ENCODE data around the gene SLC13A5. TPM values are rescaled to one million over a fixed set of nuclear protein-coding genes. Genes with fewer than 3 reads are reported as not detected.
"Not testable (repeated sequence)": the region's sequence is repeated elsewhere in the genome, so short reads cannot be mapped to it uniquely, and the experiment has no call there.

The SLC13A5 gene
- total RNA-seq, 1 donor from 2014 or later = 0.54 TPM

GRCh38 chr17:6666077-6666521, 47.1 kb downstream of the SLC13A5 start:
- peaks cover 17% of the 10 kb centered on the region for H3K4me1 Mint-ChIP-seq
- no peak overlapping the region for H3K4me3 Mint-ChIP-seq
- H3K36me3 Mint-ChIP-seq (ENCODE audit: low read depth) = no peaks in the 10 kb centered on the region
- H3K9me3 Mint-ChIP-seq = no peaks in the 10 kb centered on the region
- H3K27me3 Mint-ChIP-seq (ENCODE audit: low read depth) = peaks cover 46% of the 10 kb centered on the region
- peak; percentile 65 for DNase-seq (ENCODE audit: low read depth, low spot score)
- peak; percentile 91 for TF ChIP-seq CTCF (conservative IDR thresholded peaks at IDR 0.05)
- H3K27ac Mint-ChIP-seq (ENCODE audit: unreplicated experiment) = no peak overlapping the region

GRCh38 chr17:6663200-6663599, 50.0 kb downstream of the SLC13A5 start:
- H3K9me3 Mint-ChIP-seq; DNase-seq (ENCODE audit: low read depth, low spot score); H3K4me1 Mint-ChIP-seq; H3K4me3 Mint-ChIP-seq; H3K27ac Mint-ChIP-seq (ENCODE audit: unreplicated experiment); H3K36me3 Mint-ChIP-seq (ENCODE audit: low read depth): not testable (repeated sequence)
- H3K27me3 Mint-ChIP-seq (ENCODE audit: low read depth) = peaks cover 66% of the 10 kb centered on the region

- no peaks in the 10 kb centered on the region for H3K9me3 Mint-ChIP-seq
- peaks cover 71% of the 10 kb centered on the region for H3K27me3 Mint-ChIP-seq (ENCODE audit: low read depth)
- no peak overlapping the region for H3K27ac Mint-ChIP-seq (ENCODE audit: unreplicated experiment)
- H3K36me3 Mint-ChIP-seq (ENCODE audit: low read depth) = peaks cover 2% of the 10 kb centered on the region
- H3K4me1 Mint-ChIP-seq = peaks cover 4% of the 10 kb centered on the region
- no peak for DNase-seq (ENCODE audit: low read depth, low spot score)
- H3K4me3 Mint-ChIP-seq = no peak overlapping the region
- TF ChIP-seq CTCF (conservative IDR thresholded peaks at IDR 0.05) = no peak
Observed at GRCh38 chr17:6661464-6661848, 51.7 kb downstream of the SLC13A5 start.

- no peak for DNase-seq (ENCODE audit: low read depth, low spot score)
- no peak for TF ChIP-seq CTCF (conservative IDR thresholded peaks at IDR 0.05)
- no peak overlapping the region for H3K27ac Mint-ChIP-seq (ENCODE audit: unreplicated experiment)
- H3K4me3 Mint-ChIP-seq = no peak overlapping the region
- H3K27me3 Mint-ChIP-seq (ENCODE audit: low read depth) = peaks cover 73% of the 10 kb centered on the region
- no peaks in the 10 kb centered on the region for H3K9me3 Mint-ChIP-seq
- H3K4me1 Mint-ChIP-seq = peaks cover 5% of the 10 kb centered on the region
- H3K36me3 Mint-ChIP-seq (ENCODE audit: low read depth) = peaks cover 2% of the 10 kb centered on the region
Observed at GRCh38 chr17:6660805-6661463, 52.2 kb downstream of the SLC13A5 start.

- no peak for TF ChIP-seq CTCF (conservative IDR thresholded peaks at IDR 0.05)
- Mint-ChIP-seq H3K4me1 (peaks cover 10% of the 10 kb centered on the region), H3K27ac (ENCODE audit: unreplicated experiment) (no peak overlapping the region), H3K4me3 (no peak overlapping the region), H3K36me3 (ENCODE audit: low read depth) (peaks cover 2% of the 10 kb centered on the region), H3K9me3 (no peaks in the 10 kb centered on the region), H3K27me3 (ENCODE audit: low read depth) (peaks cover 77% of the 10 kb centered on the region)
- DNase-seq (ENCODE audit: low read depth, low spot score) = no peak
Observed at GRCh38 chr17:6660101-6660500, 53.1 kb downstream of the SLC13A5 start.

- Mint-ChIP-seq H3K4me3 (peak overlapping the region; percentile 9), H3K4me1 (peaks cover 20% of the 10 kb centered on the region), H3K27me3 (ENCODE audit: low read depth) (peaks cover 87% of the 10 kb centered on the region)
- not testable (repeated sequence) for H3K9me3 Mint-ChIP-seq; H3K36me3 Mint-ChIP-seq (ENCODE audit: low read depth); H3K27ac Mint-ChIP-seq (ENCODE audit: unreplicated experiment); DNase-seq (ENCODE audit: low read depth, low spot score)
Observed at GRCh38 chr17:6658411-6658810, 54.8 kb downstream of the SLC13A5 start.
